ENCODE results near the gene GIPC3.
"Not testable (repeated sequence)": the region's sequence is repeated elsewhere in the genome, so short reads cannot be mapped to it uniquely, and the experiment has no call there.

GIPC3 gene

GRCh38 chr19:3578390-3578789, 6.9 kb upstream of the GIPC3 start:
- DNase-seq: no peak

- peak; percentile 16 for DNase-seq
These were observed 4.9 kb upstream of the GIPC3 start for GRCh38 chr19:3580156-3580934.

GRCh38 chr19:3581792-3582191, 3.5 kb upstream of the GIPC3 start:
- not testable (repeated sequence) for DNase-seq

- DNase-seq: not testable (repeated sequence)
These were observed 1.1 kb upstream of the GIPC3 start for GRCh38 chr19:3584036-3584802.

- DNase-seq: no peak
These were observed 899 bp downstream of the GIPC3 start for GRCh38 chr19:3586127-3586626.

- no peak for DNase-seq
These were observed 1.5 kb downstream of the GIPC3 start for GRCh38 chr19:3586707-3587346.

- no peak for DNase-seq
These were observed 4.2 kb downstream of the GIPC3 start for GRCh38 chr19:3589439-3589838.

- DNase-seq: no peak
These were observed 4.7 kb downstream of the GIPC3 start for GRCh38 chr19:3589949-3590348.

- DNase-seq: no peak
These were observed 5.8 kb downstream of the GIPC3 start for GRCh38 chr19:3590991-3591659.

- no peak for DNase-seq
These were observed 6.8 kb downstream of the GIPC3 start for GRCh38 chr19:3591876-3592613.

GRCh38 chr19:3593156-3593555, 7.9 kb downstream of the GIPC3 start:
- no peak for DNase-seq

GRCh38 chr19:3595521-3596061, 10.3 kb downstream of the GIPC3 start:
- DNase-seq: no peak

GRCh38 chr19:3599776-3600187, 14.5 kb downstream of the GIPC3 start:
- no peak for DNase-seq

GRCh38 chr19:3601021-3601420, 15.7 kb downstream of the GIPC3 start:
- no peak for DNase-seq

GRCh38 chr19:3603121-3603811, 18.0 kb downstream of the GIPC3 start:
- no peak for DNase-seq

GRCh38 chr19:3604227-3604986, 19.1 kb downstream of the GIPC3 start:
- no peak for DNase-seq

GRCh38 chr19:3604987-3605343, 19.7 kb downstream of the GIPC3 start:
- DNase-seq: no peak

GRCh38 chr19:3605361-3605760, 20.1 kb downstream of the GIPC3 start:
- no peak for DNase-seq

- no peak for DNase-seq
These were observed 20.5 kb downstream of the GIPC3 start for GRCh38 chr19:3605770-3606169.

GRCh38 chr19:3606174-3606689, 21.0 kb downstream of the GIPC3 start:
- DNase-seq: no peak
